D721Med (cell line): ENCODE results near the gene FAM171A2.
"Not testable (repeated sequence)": the region's sequence is repeated elsewhere in the genome, so short reads cannot be mapped to it uniquely, and the experiment has no call there.

Experiments
- DNase-seq: peaks from one replicate; pipeline ENCODE4 v3.0.0; 2011; ENCODE audit warnings: low spot score; ENCODE audit not compliant: insufficient read length
- FAIRE-seq: peaks from 2 replicates; lab custom pipeline; 2011; peaks lifted over from hg19 to GRCh38; lab: Jason Lieb, UNC
- CTCF ChIP-seq: IDR thresholded peaks from 2 replicates; pipeline ENCODE4 v1.5.1; 2012; ENCODE audit warnings: mild to moderate bottlenecking, control low read depth; ENCODE audit not compliant: insufficient read depth; ENCODE audit errors: missing control alignments

The FAM171A2 gene

GRCh38 chr17:44397479-44398440 is 34.1 kb upstream of the FAM171A2 start:
- TF ChIP-seq CTCF: no peak
- FAIRE-seq (no peak), DNase-seq (no peak)

GRCh38 chr17:44396946-44397345 is 33.3 kb upstream of the FAM171A2 start:
- TF ChIP-seq CTCF: no peak
- DNase-seq: no peak
- no peak for FAIRE-seq

- DNase-seq (no peak), FAIRE-seq (no peak)
- no peak for TF ChIP-seq CTCF
These were observed 31.2 kb upstream of the FAM171A2 start for GRCh38 chr17:44394833-44395232.

- DNase-seq: not testable (repeated sequence)
These were observed 30.5 kb upstream of the FAM171A2 start for GRCh38 chr17:44394112-44394511.

GRCh38 chr17:44390250-44390870 is 26.7 kb upstream of the FAM171A2 start:
- DNase-seq (no peak), FAIRE-seq (no peak)
- TF ChIP-seq CTCF: no peak

More at GRCh38 chr17:44394112-44394511, 30.5 kb upstream of the FAM171A2 start:
- not testable (repeated sequence) for FAIRE-seq

GRCh38 chr17:44389723-44390202 is 26.1 kb upstream of the FAM171A2 start:
- DNase-seq (no peak), FAIRE-seq (no peak)
- no peak for TF ChIP-seq CTCF

- no peak for FAIRE-seq
- DNase-seq: no peak
- TF ChIP-seq CTCF: no peak
These were observed 25.6 kb upstream of the FAM171A2 start, which contains the start of gene ITGA2B for GRCh38 chr17:44389281-44389680. TSS of gene ITGA2B (minus strand) at chr17:44389649. CDS start at chr17:44389473, 176 bp downstream.
